GM21576 (cell line): ENCODE data around the gene DHRS9.

Source experiments
- ATAC-seq: cut with Tn5 transposase; IDR thresholded peaks from one replicate; pipeline ENCODE4 v1.9.1; 2021; ENCODE audit warnings: mild to moderate bottlenecking, moderate library complexity; ENCODE audit not compliant: unreplicated experiment

DHRS9 gene

GRCh38 chr2:169065422-169065821, 3.9 kb upstream of the DHRS9 start:
- ATAC-seq, result no peak

GRCh38 chr2:169065864-169066517, 3.4 kb upstream of the DHRS9 start:
- ATAC-seq, result no peak

- no peak for ATAC-seq
These were observed 2.5 kb upstream of the DHRS9 start for GRCh38 chr2:169066897-169067296.

GRCh38 chr2:169069833-169070232, 470 bp downstream of the DHRS9 start:
- ATAC-seq, result no peak

GRCh38 chr2:169071455-169071854, 2.1 kb downstream of the DHRS9 start:
- no peak for ATAC-seq

- ATAC-seq, result peak; percentile 60
These were observed 3.0 kb downstream of the DHRS9 start for GRCh38 chr2:169072163-169072925.

GRCh38 chr2:169073211-169073962, 4.0 kb downstream of the DHRS9 start:
- ATAC-seq, result no peak

GRCh38 chr2:169073963-169074751, 4.8 kb downstream of the DHRS9 start:
- ATAC-seq, result no peak

GRCh38 chr2:169077674-169078240, 8.4 kb downstream of the DHRS9 start:
- ATAC-seq, result no peak

- peak; percentile 76 for ATAC-seq
These were observed 11.1 kb downstream of the DHRS9 start for GRCh38 chr2:169080250-169081069.

- ATAC-seq, result no peak
These were observed 12.2 kb downstream of the DHRS9 start for GRCh38 chr2:169081551-169081950.

GRCh38 chr2:169082995-169083394, 13.6 kb downstream of the DHRS9 start:
- peak; percentile 75 for ATAC-seq

- no peak for ATAC-seq
These were observed 17.6 kb downstream of the DHRS9 start for GRCh38 chr2:169086893-169087467.

GRCh38 chr2:169087757-169088379, 18.5 kb downstream of the DHRS9 start:
- no peak for ATAC-seq

GRCh38 chr2:169089182-169089581, 19.8 kb downstream of the DHRS9 start:
- no peak for ATAC-seq

- ATAC-seq, result no peak
These were observed 20.9 kb downstream of the DHRS9 start for GRCh38 chr2:169090133-169090820.

GRCh38 chr2:169091256-169091655, 21.9 kb downstream of the DHRS9 start:
- ATAC-seq, result no peak

GRCh38 chr2:169091761-169092519, 22.6 kb downstream of the DHRS9 start:
- ATAC-seq, result no peak
